AG04449 (cell line): Measurements from ENCODE around the gene CCL27.

Experiments used
- CTCF ChIA-PET: fragments of 350-600 bp; formaldehyde crosslinking; extraction: SDS; loops from one replicate; lab custom pipeline; 2021; ENCODE audit warnings: antibody characterized with exemption; lab: Yijun Ruan, JAX
- POLR2A ChIA-PET: fragments of 400-600, 350-600 bp; formaldehyde crosslinking; extraction: SDS; loops from one replicate; lab custom pipeline; 2020; ENCODE audit warnings: antibody characterized with exemption, inconsistent platforms; lab: Yijun Ruan, JAX
- DNase-seq: peaks from one replicate; pipeline ENCODE4 v3.0.0-alpha.2; 2010; ENCODE audit warnings: low read depth, low spot score
- H3K4me3 ChIP-seq: 2 replicates; pipeline ENCODE4 v1.5.1; 2011; ENCODE audit warnings: low read depth, mild to moderate bottlenecking, control low read depth, low read length
- TF ChIP-seq, protein P1 (sequence below): IDR thresholded peaks from one replicate; pipeline ENCODE4 v1.5.1; 2011; ENCODE audit warnings: mild to moderate bottlenecking, moderate library complexity, low read length, control low read depth, inconsistent platforms; ENCODE audit not compliant: insufficient read depth; ENCODE audit errors: missing control alignments

The CCL27 gene

DNA sequence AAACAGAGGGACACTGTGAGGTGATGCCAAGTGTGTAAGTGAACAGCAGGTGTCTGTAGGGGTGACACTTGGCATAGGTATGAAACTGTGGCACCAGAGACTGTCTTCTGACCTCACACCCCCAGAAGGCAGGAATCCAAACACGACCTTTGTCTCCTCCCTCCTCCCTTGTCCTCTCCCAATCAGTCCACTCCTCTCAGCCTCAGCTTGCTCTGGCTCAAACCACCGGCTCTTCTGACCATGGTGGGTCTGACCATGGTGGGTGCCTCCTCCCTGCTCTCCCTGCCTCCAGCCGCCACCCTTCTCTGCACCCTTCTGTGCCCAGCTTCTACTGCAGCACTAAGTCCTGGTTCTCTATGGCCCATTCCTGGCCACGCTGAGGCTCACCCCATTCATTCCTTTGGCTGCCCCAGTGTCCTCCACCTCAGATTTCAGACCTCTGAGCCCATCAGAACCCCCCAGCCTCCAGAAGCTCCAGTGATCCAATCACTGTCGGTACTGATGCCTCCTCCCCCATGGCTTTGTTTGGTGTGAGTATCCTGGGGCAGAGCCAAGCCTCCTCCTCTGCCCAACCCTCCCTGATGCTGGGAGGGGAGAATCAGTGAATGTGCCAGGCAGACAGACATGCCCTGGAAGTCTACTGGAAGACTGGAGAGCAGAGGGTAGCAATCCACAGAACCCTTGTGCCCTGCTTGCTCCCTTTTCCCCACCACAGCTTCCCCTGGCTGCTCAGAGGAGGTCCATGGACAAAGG lies 31.9 kb downstream of the CCL27 start:
- ChIA-PET CTCF (interaction anchor here (1.1 to 10.9 kb wide), 9 partner anchors 9 to 83 kb away, joined by 3 to 274 read pairs (median 6); partner anchors contain the start of genes DCTN3, GALT and RPP25L), POLR2A (no interaction called here)

DNA sequence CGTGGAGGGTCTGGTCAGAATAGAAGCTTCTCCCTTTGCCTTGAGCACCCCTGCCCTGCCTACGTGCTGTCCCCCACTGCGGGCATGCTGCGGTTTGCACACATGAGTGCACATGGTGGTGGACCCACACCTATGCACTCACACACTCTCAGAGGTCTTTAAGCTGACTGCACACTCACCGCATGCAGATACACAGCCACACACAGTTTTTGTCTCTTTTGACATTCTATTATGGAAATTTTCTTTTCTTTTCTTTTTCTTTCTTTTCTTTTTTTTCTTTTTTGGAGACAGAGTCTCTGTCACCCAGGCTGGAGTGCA lies 33.0 kb downstream of the CCL27 start:
- TF ChIP-seq, protein P1, sequence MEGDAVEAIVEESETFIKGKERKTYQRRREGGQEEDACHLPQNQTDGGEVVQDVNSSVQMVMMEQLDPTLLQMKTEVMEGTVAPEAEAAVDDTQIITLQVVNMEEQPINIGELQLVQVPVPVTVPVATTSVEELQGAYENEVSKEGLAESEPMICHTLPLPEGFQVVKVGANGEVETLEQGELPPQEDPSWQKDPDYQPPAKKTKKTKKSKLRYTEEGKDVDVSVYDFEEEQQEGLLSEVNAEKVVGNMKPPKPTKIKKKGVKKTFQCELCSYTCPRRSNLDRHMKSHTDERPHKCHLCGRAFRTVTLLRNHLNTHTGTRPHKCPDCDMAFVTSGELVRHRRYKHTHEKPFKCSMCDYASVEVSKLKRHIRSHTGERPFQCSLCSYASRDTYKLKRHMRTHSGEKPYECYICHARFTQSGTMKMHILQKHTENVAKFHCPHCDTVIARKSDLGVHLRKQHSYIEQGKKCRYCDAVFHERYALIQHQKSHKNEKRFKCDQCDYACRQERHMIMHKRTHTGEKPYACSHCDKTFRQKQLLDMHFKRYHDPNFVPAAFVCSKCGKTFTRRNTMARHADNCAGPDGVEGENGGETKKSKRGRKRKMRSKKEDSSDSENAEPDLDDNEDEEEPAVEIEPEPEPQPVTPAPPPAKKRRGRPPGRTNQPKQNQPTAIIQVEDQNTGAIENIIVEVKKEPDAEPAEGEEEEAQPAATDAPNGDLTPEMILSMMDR = no peak
- ChIA-PET CTCF (interaction anchor here (1.6 to 10.9 kb wide), 6 partner anchors 8 to 73 kb away, joined by 3 to 274 read pairs (median 73); partner anchors contain the start of genes DCTN3, GALT, RPP25L and SIGMAR1), POLR2A (no interaction called here)
- DNase-seq = no peak
- H3K4me3 ChIP-seq = no peak overlapping the region

More for the DNA sequence above, 31.9 kb downstream of the CCL27 start:
- no peak overlapping the region for H3K4me3 ChIP-seq
- TF ChIP-seq, protein P1 = no peak
- no peak for DNase-seq

DNA sequence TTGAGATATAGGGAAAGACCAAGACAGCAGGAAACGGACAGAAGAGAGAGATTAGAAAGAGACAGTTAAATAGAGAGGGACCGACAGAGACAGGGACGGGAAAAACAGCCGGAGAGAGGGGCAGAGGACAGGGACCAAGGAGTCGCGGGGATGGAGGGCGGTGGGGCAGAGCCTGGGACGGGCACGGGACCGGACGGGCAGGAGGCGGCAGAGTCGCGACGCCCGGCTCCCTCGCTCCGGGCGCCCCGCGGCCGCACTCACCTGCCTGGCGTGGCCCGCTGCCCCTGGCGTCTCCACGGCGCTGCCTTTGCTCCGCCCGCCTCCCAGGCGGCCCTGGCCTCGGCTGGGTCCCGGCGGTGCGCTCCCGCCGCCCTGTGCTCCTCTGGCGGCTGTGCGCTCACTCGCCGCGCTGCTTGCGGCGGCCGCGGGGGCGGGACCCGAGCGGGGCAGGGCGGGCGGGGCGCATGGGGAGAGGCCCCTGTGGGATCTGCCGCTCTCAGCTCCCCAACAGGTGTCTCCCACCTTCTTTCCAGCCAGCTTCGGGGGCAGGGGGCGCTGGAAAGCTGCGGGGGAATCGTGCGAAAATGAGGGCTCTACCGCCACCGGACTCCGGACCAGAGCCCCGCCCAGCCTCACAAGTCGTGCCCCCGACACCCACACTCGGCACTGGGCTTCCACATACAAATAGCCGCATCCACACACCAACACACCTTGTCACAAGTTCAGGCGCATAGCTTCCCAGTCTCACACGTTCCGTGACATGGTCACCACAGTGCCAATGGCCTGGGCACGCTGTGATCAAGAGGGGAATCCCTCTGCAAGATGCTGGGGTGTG lies 33.6 kb downstream of the CCL27 start, which contains the start of gene ARID3C:
Gene ARID3C, minus strand, starts transcription at position 411 of the 835 bp plus-strand sequence. CDS start 1,052 bp downstream, outside the sequence.
- POLR2A ChIA-PET = no interaction called here
- TF ChIP-seq, protein P1 = no peak
- CTCF ChIA-PET = interaction anchor here (1.6 to 10.9 kb wide), 5 partner anchors 7 to 74 kb away, joined by 3 to 274 read pairs (median 8); partner anchors contain the start of genes DCTN3, RPP25L and SIGMAR1
- no peak for DNase-seq
- peak within 1 kb of the TSS; percentile 39 for H3K4me3 ChIP-seq

DNA sequence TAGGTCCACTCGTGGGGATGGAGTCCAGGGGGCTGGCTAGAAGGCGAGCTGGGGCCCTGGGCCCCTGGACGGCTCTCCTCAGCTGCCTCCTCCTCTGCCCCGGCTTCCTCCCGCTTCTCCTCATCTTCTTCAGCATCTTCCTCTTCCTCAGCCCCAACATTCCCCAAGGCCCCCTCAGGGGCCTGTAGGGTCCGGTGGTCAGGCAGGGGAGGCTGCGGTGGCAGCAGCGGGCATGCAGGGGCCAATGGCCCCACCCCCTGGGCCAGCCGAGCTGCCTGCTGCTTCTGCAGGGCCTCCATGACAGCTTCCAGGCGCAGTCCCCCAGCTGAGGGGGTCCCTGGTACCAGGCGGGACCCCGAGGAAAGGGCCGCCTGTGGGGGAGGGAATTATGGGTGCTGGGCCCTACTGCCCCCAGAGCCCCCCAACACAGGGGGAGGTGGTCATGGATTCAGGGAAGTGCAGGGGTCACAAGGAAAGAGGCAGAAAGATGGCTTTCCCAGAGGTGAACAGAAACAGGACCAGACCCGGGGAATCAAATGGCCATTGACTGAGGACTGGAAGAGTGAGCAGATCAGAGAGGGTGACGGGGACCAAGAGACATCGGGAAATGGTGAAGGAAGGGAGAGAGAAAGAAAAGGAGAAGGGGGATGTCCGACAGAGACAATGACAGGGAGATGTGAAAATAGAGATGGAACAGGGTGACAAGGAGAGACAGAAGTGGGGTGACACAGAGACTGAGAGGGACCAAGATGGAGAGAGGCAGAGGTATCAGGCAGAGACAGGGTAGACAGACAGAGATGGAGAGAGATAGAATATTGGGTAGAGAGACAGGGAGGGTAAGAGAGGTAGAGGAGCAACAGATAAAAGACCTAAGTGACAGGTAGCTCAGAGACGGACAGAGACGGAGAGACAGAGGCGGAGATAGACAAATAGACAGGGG lies 34.5 kb downstream of the CCL27 start:
- ChIA-PET CTCF (interaction anchor here (1.7 to 10.9 kb wide), 2 partner anchors 10 to 13 kb away, joined by 8 to 274 read pairs; partner anchors contain the start of genes RPP25L and SIGMAR1), POLR2A (no interaction called here)
- DNase-seq = no peak
- TF ChIP-seq, protein P1 = no peak
- no peak overlapping the region for H3K4me3 ChIP-seq

DNA sequence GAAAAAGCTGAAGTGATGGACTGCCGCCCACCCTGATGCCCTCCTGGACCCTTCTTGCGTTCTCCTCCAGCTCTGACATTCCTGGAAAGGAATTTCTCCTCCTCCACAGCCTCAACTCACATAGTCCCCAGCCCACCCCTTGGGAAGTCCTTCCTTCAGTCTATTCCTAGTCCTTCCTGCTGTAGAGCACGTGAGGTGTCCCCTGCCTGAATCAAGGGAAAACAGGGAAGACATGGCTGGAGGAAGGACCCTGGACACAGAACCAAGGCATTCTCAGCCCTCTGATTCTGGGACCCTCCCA lies 37.3 kb downstream of the CCL27 start:
- no peak overlapping the region for H3K4me3 ChIP-seq
- TF ChIP-seq, protein P1 = no peak
- POLR2A ChIA-PET = no interaction called here
- no peak for DNase-seq
- CTCF ChIA-PET = interaction anchor here (1.3 to 2.3 kb wide), 8 partner anchors 8 to 124 kb away, joined by 3 to 28 read pairs (median 8); partner anchors contain the start of genes RPP25L and SIGMAR1
